Nephron (organoid): ENCODE measurements around the gene ZHX3.

Experiments
- H3K27ac Mint-ChIP-seq, 3 experiments: 2 replicates each; pipeline ENCODE4 v1.8.0; 2020; ENCODE audit warnings: mixed read lengths in 3 of 3, mild to moderate bottlenecking in 2 of 3, moderate library complexity in 1 of 3
- H3K27me3 Mint-ChIP-seq: 2 replicates; pipeline ENCODE4 v1.8.0; 2021; ENCODE audit warnings: low read depth, mild to moderate bottlenecking, moderate library complexity, mixed read lengths
- H3K36me3 Mint-ChIP-seq: 2 replicates; pipeline ENCODE4 v1.8.0; 2020; ENCODE audit warnings: low read depth, mixed read lengths
- H3K4me1 Mint-ChIP-seq: 2 replicates; pipeline ENCODE4 v1.8.0; 2020; ENCODE audit warnings: mixed read lengths
- H3K4me3 Mint-ChIP-seq, 3 experiments: 2 replicates each; pipeline ENCODE4 v1.8.0; 2020; ENCODE audit warnings: mild to moderate bottlenecking in 3 of 3, mixed read lengths in 3 of 3, moderate library complexity in 2 of 3
- H3K9me3 Mint-ChIP-seq: 2 replicates; pipeline ENCODE4 v1.8.0; 2020; ENCODE audit warnings: mixed read lengths
- TF ChIP-seq, protein P1 (sequence below), 3 experiments: fragments of 200-600 bp; sonication (generic); IDR thresholded peaks; one replicate each; pipeline ENCODE4 v1.5.0; 2021; ENCODE audit warnings: antibody characterized with exemption in 3 of 3; ENCODE audit not compliant: unreplicated experiment in 3 of 3

Gene ZHX3

GRCh38 chr20:41293269-41294037 lies 24.1 kb downstream of the ZHX3 start:
- H3K4me3 Mint-ChIP-seq = no peak overlapping the region
- H3K9me3 Mint-ChIP-seq = no peaks in the 10 kb centered on the region
- peaks cover 8% of the 10 kb centered on the region for H3K4me1 Mint-ChIP-seq
- no peaks in the 10 kb centered on the region for H3K36me3 Mint-ChIP-seq
- TF ChIP-seq, protein P1, sequence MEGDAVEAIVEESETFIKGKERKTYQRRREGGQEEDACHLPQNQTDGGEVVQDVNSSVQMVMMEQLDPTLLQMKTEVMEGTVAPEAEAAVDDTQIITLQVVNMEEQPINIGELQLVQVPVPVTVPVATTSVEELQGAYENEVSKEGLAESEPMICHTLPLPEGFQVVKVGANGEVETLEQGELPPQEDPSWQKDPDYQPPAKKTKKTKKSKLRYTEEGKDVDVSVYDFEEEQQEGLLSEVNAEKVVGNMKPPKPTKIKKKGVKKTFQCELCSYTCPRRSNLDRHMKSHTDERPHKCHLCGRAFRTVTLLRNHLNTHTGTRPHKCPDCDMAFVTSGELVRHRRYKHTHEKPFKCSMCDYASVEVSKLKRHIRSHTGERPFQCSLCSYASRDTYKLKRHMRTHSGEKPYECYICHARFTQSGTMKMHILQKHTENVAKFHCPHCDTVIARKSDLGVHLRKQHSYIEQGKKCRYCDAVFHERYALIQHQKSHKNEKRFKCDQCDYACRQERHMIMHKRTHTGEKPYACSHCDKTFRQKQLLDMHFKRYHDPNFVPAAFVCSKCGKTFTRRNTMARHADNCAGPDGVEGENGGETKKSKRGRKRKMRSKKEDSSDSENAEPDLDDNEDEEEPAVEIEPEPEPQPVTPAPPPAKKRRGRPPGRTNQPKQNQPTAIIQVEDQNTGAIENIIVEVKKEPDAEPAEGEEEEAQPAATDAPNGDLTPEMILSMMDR (IDR thresholded peaks at IDR 0.05; ENCODE audit: unreplicated experiment in 3 of 3) = no peak
- H3K27me3 Mint-ChIP-seq = no peaks in the 10 kb centered on the region
- no peak overlapping the region for H3K27ac Mint-ChIP-seq

- H3K4me1 Mint-ChIP-seq = peaks cover 8% of the 10 kb centered on the region
- peaks cover 16% of the 10 kb centered on the region for H3K9me3 Mint-ChIP-seq
- H3K4me3 Mint-ChIP-seq = no peak overlapping the region
- peak overlapping the region in 1 of 3 experiments; percentile 2 for H3K27ac Mint-ChIP-seq
- H3K36me3 Mint-ChIP-seq = peaks cover 16% of the 10 kb centered on the region
- no peaks in the 10 kb centered on the region for H3K27me3 Mint-ChIP-seq
- TF ChIP-seq, protein P1 (IDR thresholded peaks at IDR 0.05; ENCODE audit: unreplicated experiment in 3 of 3) = no peak
Measured at GRCh38 chr20:41290804-41291389, 26.6 kb downstream of the ZHX3 start.

GRCh38 chr20:41287327-41287726 lies 30.2 kb downstream of the ZHX3 start:
- Mint-ChIP-seq H3K4me3 (no peak overlapping the region), H3K27ac (no peak overlapping the region), H3K36me3 (peaks cover 19% of the 10 kb centered on the region), H3K4me1 (no peaks in the 10 kb centered on the region), H3K9me3 (peaks cover 16% of the 10 kb centered on the region), H3K27me3 (no peaks in the 10 kb centered on the region)
- TF ChIP-seq, protein P1 (IDR thresholded peaks at IDR 0.05; ENCODE audit: unreplicated experiment in 3 of 3) = no peak

DNA sequence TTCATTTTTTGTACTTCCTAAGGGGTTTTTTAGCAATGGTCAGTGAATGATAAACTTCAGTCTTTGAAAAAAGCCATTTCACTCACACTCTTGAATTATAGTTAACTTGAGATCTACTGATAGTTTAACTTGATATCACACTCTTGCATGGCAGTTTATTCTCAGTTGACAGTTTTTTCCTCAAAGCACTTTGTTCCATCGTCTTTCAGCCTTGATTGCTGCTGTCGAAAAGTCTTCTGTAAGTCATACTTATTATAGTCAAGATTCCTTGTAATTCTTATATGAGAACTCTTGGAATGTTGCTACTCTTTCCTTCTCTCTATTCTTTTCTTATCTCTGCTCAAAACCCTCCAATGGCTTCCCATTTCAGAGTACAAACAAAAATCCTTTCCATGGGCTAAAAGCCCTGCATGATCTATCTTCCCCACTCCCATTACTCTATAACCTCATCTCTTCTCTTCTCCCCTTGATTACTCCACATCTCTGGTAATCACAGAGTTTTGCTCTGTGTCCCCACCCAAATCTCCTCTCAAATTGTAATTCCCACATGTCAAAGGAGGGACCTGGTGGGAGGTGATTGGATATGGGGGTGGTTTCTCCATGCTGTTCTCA lies 31.2 kb downstream of the ZHX3 start:
- Mint-ChIP-seq H3K9me3 (peaks cover 16% of the 10 kb centered on the region), H3K4me3 (no peak overlapping the region), H3K27ac (no peak overlapping the region), H3K4me1 (no peaks in the 10 kb centered on the region), H3K36me3 (peaks cover 24% of the 10 kb centered on the region), H3K27me3 (no peaks in the 10 kb centered on the region)
- TF ChIP-seq, protein P1 (IDR thresholded peaks at IDR 0.05; ENCODE audit: unreplicated experiment in 3 of 3) = no peak

- Mint-ChIP-seq H3K36me3 (peaks cover 8% of the 10 kb centered on the region), H3K4me3 (no peak overlapping the region), H3K4me1 (peaks cover 21% of the 10 kb centered on the region), H3K27ac (no peak overlapping the region), H3K9me3 (no peaks in the 10 kb centered on the region), H3K27me3 (no peaks in the 10 kb centered on the region)
- TF ChIP-seq, protein P1 (IDR thresholded peaks at IDR 0.05; ENCODE audit: unreplicated experiment in 3 of 3) = no peak
Measured at GRCh38 chr20:41279546-41280225, 37.8 kb downstream of the ZHX3 start.
